ENCODE results near the gene FRMPD4. TPM values are rescaled to one million over a fixed set of nuclear protein-coding genes. Genes with fewer than 3 reads are reported as not detected.
A peak's percentile ranks its signal among the peaks of the same experiment; 100 is the strongest.

FRMPD4 gene
- total RNA-seq, 1 donor from 2014 or later: 1.7 TPM

- Mint-ChIP-seq H3K4me3 (ENCODE audit: unreplicated experiment) (no peak overlapping the region), H3K36me3 (ENCODE audit: unreplicated experiment) (no peaks in the 10 kb centered on the region), H3K9me3 (ENCODE audit: unreplicated experiment) (peaks cover 11% of the 10 kb centered on the region), H3K4me1 (ENCODE audit: unreplicated experiment) (peaks cover 3% of the 10 kb centered on the region), H3K27me3 (ENCODE audit: unreplicated experiment) (no peaks in the 10 kb centered on the region), H3K27ac (ENCODE audit: unreplicated experiment) (no peak overlapping the region)
- peak; percentile 33 for TF ChIP-seq CTCF (IDR thresholded peaks at IDR 0.05)
- no peak for DNase-seq (ENCODE audit: extremely low spot score, unreplicated experiment)
These were observed 180.8 kb downstream of the FRMPD4 start for GRCh38 chrX:12319003-12319519.

- DNase-seq (ENCODE audit: extremely low spot score, unreplicated experiment): no peak
- no peak overlapping the region for H3K4me3 Mint-ChIP-seq (ENCODE audit: unreplicated experiment)
- peaks cover 11% of the 10 kb centered on the region for H3K9me3 Mint-ChIP-seq (ENCODE audit: unreplicated experiment)
- H3K27me3 Mint-ChIP-seq (ENCODE audit: unreplicated experiment): no peaks in the 10 kb centered on the region
- no peak overlapping the region for H3K27ac Mint-ChIP-seq (ENCODE audit: unreplicated experiment)
- no peak for TF ChIP-seq CTCF (IDR thresholded peaks at IDR 0.05)
- no peaks in the 10 kb centered on the region for H3K36me3 Mint-ChIP-seq (ENCODE audit: unreplicated experiment)
- peaks cover 3% of the 10 kb centered on the region for H3K4me1 Mint-ChIP-seq (ENCODE audit: unreplicated experiment)
These were observed 181.7 kb downstream of the FRMPD4 start for GRCh38 chrX:12319992-12320391.

GRCh38 chrX:12322031-12322430 lies 183.8 kb downstream of the FRMPD4 start:
- no peaks in the 10 kb centered on the region for H3K27me3 Mint-ChIP-seq (ENCODE audit: unreplicated experiment)
- H3K9me3 Mint-ChIP-seq (ENCODE audit: unreplicated experiment): peaks cover 9% of the 10 kb centered on the region
- no peak for DNase-seq (ENCODE audit: extremely low spot score, unreplicated experiment)
- no peak overlapping the region for H3K27ac Mint-ChIP-seq (ENCODE audit: unreplicated experiment)
- no peaks in the 10 kb centered on the region for H3K4me1 Mint-ChIP-seq (ENCODE audit: unreplicated experiment)
- TF ChIP-seq CTCF (IDR thresholded peaks at IDR 0.05): no peak
- H3K36me3 Mint-ChIP-seq (ENCODE audit: unreplicated experiment): no peaks in the 10 kb centered on the region
- no peak overlapping the region for H3K4me3 Mint-ChIP-seq (ENCODE audit: unreplicated experiment)

- no peak for TF ChIP-seq CTCF (IDR thresholded peaks at IDR 0.05)
- H3K4me1 Mint-ChIP-seq (ENCODE audit: unreplicated experiment): no peaks in the 10 kb centered on the region
- H3K27ac Mint-ChIP-seq (ENCODE audit: unreplicated experiment): no peak overlapping the region
- no peaks in the 10 kb centered on the region for H3K36me3 Mint-ChIP-seq (ENCODE audit: unreplicated experiment)
- H3K27me3 Mint-ChIP-seq (ENCODE audit: unreplicated experiment): no peaks in the 10 kb centered on the region
- peaks cover 6% of the 10 kb centered on the region for H3K9me3 Mint-ChIP-seq (ENCODE audit: unreplicated experiment)
- DNase-seq (ENCODE audit: extremely low spot score, unreplicated experiment): no peak
- no peak overlapping the region for H3K4me3 Mint-ChIP-seq (ENCODE audit: unreplicated experiment)
These were observed 186.9 kb downstream of the FRMPD4 start for GRCh38 chrX:12325171-12325570.

GRCh38 chrX:12327836-12328235 lies 189.6 kb downstream of the FRMPD4 start:
- H3K4me3 Mint-ChIP-seq (ENCODE audit: unreplicated experiment): no peak overlapping the region
- TF ChIP-seq CTCF (IDR thresholded peaks at IDR 0.05): no peak
- H3K27ac Mint-ChIP-seq (ENCODE audit: unreplicated experiment): no peak overlapping the region
- no peaks in the 10 kb centered on the region for H3K36me3 Mint-ChIP-seq (ENCODE audit: unreplicated experiment)
- H3K27me3 Mint-ChIP-seq (ENCODE audit: unreplicated experiment): no peaks in the 10 kb centered on the region
- H3K4me1 Mint-ChIP-seq (ENCODE audit: unreplicated experiment): peaks cover 2% of the 10 kb centered on the region
- no peak for DNase-seq (ENCODE audit: extremely low spot score, unreplicated experiment)
- H3K9me3 Mint-ChIP-seq (ENCODE audit: unreplicated experiment): no peaks in the 10 kb centered on the region

All from osteocyte (in vitro differentiated cells).